SH-SY5Y (cell line): ENCODE results near the gene LSAMP.

Experiments
- GATA2 ChIP-seq: IDR thresholded peaks from 2 replicates; pipeline ENCODE4 v1.6.1; 2011; ENCODE audit warnings: mild to moderate bottlenecking, low read depth, low read length
- GATA3 ChIP-seq: IDR thresholded peaks from 2 replicates; pipeline ENCODE4 v1.6.1; 2011; ENCODE audit warnings: low read depth, mild to moderate bottlenecking, low read length, moderate library complexity

DNA sequence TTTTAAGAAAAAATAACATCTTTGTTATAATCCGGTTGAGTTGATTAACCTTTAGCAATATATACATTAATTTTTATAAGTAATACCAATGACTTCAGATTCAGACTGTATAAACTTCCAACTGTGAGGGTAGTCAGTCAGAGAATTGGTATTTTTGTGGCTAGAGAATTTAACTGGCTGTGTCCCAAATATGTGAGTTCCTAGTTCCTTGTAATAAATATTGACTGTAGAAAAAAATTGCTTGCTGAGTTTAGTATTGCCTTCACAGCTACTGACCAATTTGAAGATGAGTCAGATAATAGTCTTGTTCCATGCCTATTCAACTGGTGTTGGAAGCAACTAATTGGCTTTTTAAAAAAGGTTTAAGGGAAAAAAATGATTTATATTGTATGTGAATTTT, 611.2 kb downstream of the LSAMP start:
- TF ChIP-seq GATA2, result no peak
- no peak for TF ChIP-seq GATA3
